Fibroblast of villous mesenchyme (primary cell): ENCODE results near the gene ZMYM2. TPM values are rescaled to one million over a fixed set of nuclear protein-coding genes. Genes with fewer than 3 reads are reported as not detected.
"Not testable (repeated sequence)": the region's sequence is repeated elsewhere in the genome, so short reads cannot be mapped to it uniquely, and the experiment has no call there.

Experiments used
- DNase-seq: peaks from one replicate; pipeline ENCODE4 v3.0.0-alpha.2; 2010; ENCODE audit warnings: low read depth
- H3K4me3 ChIP-seq: 2 replicates; pipeline ENCODE4 v1.5.1; 2011; ENCODE audit warnings: low read depth, mild to moderate bottlenecking, low read length
- total RNA-seq: library from RNA; depleted of rRNA; stranded (reverse); fragments of >200 nt; gene quantifications from 2 replicates; pipeline ENCODE4 v1.2.3, GENCODE V29; 2012
- TF ChIP-seq, protein P1 (sequence below): IDR thresholded peaks from 2 replicates; pipeline ENCODE4 v1.5.1; 2012; ENCODE audit warnings: low read depth, mild to moderate bottlenecking, low read length; ENCODE audit not compliant: insufficient read depth

The ZMYM2 gene
- total RNA-seq, 1 donor, result 69.1 TPM

DNA sequence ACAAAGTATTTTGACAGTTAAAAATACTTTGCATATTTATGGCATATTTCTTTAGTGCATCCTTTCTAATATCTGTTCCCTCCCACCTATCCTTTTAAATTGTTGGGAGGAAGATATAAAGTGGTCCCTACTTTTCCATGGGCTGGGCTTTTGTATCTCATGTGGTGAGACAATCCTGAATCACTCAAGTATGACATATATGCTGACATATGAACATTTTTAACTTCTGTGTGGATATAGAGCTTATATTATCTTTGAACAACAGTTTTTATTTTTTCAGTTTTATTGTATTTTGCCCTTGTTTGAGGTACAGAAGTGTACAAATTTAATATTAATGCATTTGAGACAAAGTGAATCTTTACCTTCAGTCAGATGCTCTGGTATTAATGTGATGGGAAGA is 3.4 kb downstream of the ZMYM2 start:
- H3K4me3 ChIP-seq, result peak overlapping the region; percentile 34
- TF ChIP-seq, protein P1, sequence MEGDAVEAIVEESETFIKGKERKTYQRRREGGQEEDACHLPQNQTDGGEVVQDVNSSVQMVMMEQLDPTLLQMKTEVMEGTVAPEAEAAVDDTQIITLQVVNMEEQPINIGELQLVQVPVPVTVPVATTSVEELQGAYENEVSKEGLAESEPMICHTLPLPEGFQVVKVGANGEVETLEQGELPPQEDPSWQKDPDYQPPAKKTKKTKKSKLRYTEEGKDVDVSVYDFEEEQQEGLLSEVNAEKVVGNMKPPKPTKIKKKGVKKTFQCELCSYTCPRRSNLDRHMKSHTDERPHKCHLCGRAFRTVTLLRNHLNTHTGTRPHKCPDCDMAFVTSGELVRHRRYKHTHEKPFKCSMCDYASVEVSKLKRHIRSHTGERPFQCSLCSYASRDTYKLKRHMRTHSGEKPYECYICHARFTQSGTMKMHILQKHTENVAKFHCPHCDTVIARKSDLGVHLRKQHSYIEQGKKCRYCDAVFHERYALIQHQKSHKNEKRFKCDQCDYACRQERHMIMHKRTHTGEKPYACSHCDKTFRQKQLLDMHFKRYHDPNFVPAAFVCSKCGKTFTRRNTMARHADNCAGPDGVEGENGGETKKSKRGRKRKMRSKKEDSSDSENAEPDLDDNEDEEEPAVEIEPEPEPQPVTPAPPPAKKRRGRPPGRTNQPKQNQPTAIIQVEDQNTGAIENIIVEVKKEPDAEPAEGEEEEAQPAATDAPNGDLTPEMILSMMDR, result no peak
- no peak for DNase-seq

DNA sequence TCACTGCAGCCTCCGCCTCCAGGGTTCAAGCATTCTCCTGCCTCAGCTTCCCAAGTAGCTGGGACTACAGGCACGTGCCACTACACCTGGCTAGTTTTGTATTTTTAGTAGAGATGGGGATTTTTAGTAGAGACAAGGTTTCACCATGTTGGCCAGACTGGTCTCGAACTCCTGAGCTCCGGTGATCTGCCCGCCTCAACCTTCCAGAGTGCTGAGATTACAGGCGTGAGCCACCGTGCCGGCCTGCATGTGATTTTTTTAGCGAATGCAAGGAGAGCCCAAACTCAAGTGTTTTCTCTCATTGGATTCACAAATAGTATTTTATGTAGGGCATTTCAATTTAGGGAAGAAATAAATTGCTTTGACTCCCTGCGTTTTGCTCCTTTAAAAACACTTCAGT is 4.4 kb downstream of the ZMYM2 start:
- H3K4me3 ChIP-seq, result no peak overlapping the region
- no peak for DNase-seq
- TF ChIP-seq, protein P1, result no peak

DNA sequence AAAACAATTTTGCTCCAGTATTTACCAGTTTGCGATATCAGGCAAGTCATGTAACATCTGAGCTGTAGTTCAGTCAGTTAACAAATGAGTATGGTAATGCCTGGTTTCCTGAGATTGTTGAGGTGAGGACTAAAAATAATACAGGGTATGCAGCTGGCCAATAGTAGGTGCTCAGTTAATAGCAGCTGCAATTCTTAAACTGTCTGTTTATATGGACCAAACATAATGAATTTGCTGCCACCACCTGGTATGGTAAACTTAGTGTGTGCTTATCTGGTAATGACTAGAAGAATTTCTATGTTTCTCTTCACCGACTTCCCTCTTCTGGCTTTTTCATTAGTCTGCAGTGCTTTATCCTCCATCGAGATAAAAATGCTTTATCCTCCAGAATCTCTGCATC is 9.1 kb downstream of the ZMYM2 start:
- no peak overlapping the region for H3K4me3 ChIP-seq
- TF ChIP-seq, protein P1, result no peak
- DNase-seq, result no peak

DNA sequence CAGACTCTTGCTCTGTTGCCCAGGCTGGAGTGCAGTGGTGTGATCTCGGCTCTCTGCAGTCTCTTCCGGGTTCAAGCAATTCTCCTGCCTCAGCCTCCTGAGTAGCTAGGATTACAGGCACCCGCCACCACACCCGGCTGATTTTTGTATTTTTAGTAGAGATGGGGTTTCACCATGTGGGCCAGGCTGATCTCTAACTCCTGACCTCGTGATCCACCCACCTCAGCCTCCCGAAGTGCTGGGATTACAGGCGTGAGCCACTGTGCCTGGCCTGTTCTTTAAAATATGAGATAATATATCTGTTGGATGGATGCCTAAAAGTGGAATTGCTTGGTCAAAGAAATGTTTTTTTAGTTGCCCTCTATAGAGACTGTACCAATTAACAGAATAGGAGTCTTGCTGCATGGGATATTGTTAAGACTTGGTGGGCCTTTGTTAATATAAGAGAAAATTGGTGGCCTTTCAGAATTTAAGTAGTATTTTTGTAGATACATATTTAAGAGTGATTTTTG is 16.0 kb downstream of the ZMYM2 start:
- DNase-seq, result not testable (repeated sequence)

DNA sequence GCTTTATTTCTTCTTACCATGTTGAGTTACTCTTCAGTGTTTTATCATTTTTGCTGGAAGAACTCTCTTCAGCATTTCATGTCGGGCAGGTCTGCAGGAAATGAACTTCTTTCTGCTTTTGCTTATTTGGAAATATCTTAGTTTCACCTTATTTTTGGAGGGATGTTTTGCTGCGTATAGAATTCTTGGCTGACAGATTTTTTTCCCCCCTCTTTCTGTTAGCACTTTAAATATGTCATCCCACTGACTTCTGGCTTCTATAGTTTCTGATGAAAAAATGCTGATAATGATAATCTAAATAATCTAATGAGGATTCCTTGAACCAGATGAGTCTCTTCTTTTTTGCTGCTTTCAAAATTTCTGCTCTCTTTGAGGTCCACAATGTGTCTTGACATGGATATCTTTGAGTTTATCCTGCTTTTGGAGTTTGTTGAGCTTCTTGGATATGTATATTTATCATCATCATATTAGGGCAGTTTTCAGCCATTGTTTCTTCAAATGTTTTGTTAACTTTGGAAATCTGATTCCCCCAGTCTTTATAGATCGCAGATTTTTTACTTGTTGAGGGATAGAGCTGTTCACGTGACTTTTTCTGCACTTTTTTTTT is 20.4 kb downstream of the ZMYM2 start:
- DNase-seq, result no peak

More for the DNA sequence above, 16.0 kb downstream of the ZMYM2 start:
- H3K4me3 ChIP-seq, result not testable (repeated sequence)

DNA sequence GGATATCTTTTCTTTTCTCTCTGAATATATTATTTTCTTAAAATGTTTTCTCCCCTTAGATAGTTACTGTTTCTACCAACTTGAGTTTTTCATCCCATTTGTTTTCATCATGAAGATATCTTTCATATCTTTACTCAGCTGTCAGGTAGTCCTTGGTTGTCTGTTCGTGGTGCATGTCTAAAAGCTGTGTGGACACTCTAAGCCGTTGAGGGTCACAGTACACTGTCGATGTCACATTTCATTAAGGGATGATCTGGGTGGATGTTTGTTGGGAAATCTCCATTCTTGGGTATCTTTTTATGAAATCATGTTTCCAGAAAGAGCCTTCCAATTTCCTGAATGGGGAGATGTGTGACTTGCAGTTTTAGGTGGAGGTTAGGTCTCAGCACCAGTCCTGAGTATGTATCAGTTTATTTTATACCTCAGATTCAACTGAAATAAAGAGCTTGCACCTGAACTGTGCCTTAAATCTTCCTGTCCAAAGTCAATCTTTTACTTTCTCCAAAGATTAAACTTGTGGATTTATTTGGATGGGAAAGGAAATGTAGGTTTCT is 23.2 kb downstream of the ZMYM2 start:
- TF ChIP-seq, protein P1, result no peak
- DNase-seq, result no peak
- no peak overlapping the region for H3K4me3 ChIP-seq

More for the DNA sequence above, 20.4 kb downstream of the ZMYM2 start:
- H3K4me3 ChIP-seq, result no peak overlapping the region
- TF ChIP-seq, protein P1, result no peak

DNA sequence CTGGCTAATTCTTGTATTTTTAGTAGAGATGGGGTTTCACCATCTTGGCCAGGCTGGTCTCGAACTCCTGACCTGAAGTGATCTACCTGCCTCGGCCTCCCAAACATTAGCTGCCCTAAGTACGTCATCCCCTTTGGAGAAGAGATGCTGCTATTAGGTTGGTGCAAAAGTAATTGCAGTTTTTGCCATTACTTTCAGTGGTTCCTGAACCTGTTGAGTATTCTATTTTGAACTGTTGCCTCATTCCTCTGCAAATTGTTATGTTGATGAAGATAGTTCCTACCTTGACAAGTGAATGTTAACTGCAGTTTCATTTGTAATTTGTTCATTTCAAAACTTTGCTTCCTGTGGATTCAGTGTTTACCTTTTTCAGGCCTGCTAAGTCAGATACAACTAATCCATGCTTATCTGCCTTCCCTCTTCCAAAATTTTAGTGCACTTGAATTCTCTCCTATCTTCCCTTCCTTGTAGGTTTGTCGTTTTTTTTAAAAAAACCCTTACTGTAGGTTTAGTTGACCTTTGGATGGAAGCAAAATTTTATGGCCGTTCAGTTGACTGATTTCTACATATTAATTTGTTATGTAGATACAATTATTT is 24.0 kb downstream of the ZMYM2 start:
- DNase-seq, result no peak
- H3K4me3 ChIP-seq, result no peak overlapping the region
- TF ChIP-seq, protein P1, result no peak
